ENCODE data around the gene S1PR1.
A peak's percentile ranks its signal among the peaks of the same experiment; 100 is the strongest.
"Not testable (repeated sequence)": the region's sequence is repeated elsewhere in the genome, so short reads cannot be mapped to it uniquely, and the experiment has no call there.

S1PR1 gene

GRCh38 chr1:101236516-101237228 is at the start of gene S1PR1:
S1PR1 (plus strand) TSS chr1:101237019; CDS start chr1:101238985, 1,966 bp downstream.
- peak; percentile 59 to 71 (median 63) for DNase-seq (ENCODE audit: low read depth in 3 of 3)

- DNase-seq (ENCODE audit: low read depth in 3 of 3): no peak
These were observed 49.5 kb upstream of the S1PR1 start for GRCh38 chr1:101187297-101187696.

- no peak for DNase-seq (ENCODE audit: low read depth in 3 of 3)
These were observed 48.5 kb upstream of the S1PR1 start for GRCh38 chr1:101188331-101188730.

- DNase-seq (ENCODE audit: low read depth in 3 of 3): not testable (repeated sequence)
These were observed 47.9 kb upstream of the S1PR1 start for GRCh38 chr1:101188968-101189367.

GRCh38 chr1:101190441-101190840 is 46.4 kb upstream of the S1PR1 start:
- no peak for DNase-seq (ENCODE audit: low read depth in 3 of 3)

- DNase-seq (ENCODE audit: low read depth in 3 of 3): no peak
These were observed 45.8 kb upstream of the S1PR1 start for GRCh38 chr1:101191049-101191448.

GRCh38 chr1:101193733-101194169 is 43.1 kb upstream of the S1PR1 start:
- DNase-seq (ENCODE audit: low read depth in 3 of 3): no peak

GRCh38 chr1:101194746-101195145 is 42.1 kb upstream of the S1PR1 start:
- no peak for DNase-seq (ENCODE audit: low read depth in 3 of 3)

- no peak for DNase-seq (ENCODE audit: low read depth in 3 of 3)
These were observed 40.2 kb upstream of the S1PR1 start for GRCh38 chr1:101196668-101197067.

- peak in 1 of 3 donors; percentile 51 for DNase-seq (ENCODE audit: low read depth in 3 of 3)
These were observed 37.8 kb upstream of the S1PR1 start for GRCh38 chr1:101198842-101199636.

GRCh38 chr1:101199637-101199982 is 37.2 kb upstream of the S1PR1 start:
- no peak for DNase-seq (ENCODE audit: low read depth in 3 of 3)

- no peak for DNase-seq (ENCODE audit: low read depth in 3 of 3)
These were observed 36.3 kb upstream of the S1PR1 start for GRCh38 chr1:101200513-101200912.

GRCh38 chr1:101203820-101204540 is 32.8 kb upstream of the S1PR1 start:
- no peak for DNase-seq (ENCODE audit: low read depth in 3 of 3)

GRCh38 chr1:101205457-101205856 is 31.4 kb upstream of the S1PR1 start:
- no peak for DNase-seq (ENCODE audit: low read depth in 3 of 3)

- DNase-seq (ENCODE audit: low read depth in 3 of 3): not testable (repeated sequence)
These were observed 30.7 kb upstream of the S1PR1 start for GRCh38 chr1:101206139-101206538.

GRCh38 chr1:101207271-101207670 is 29.5 kb upstream of the S1PR1 start:
- not testable (repeated sequence) for DNase-seq (ENCODE audit: low read depth in 3 of 3)

GRCh38 chr1:101207891-101208290 is 28.9 kb upstream of the S1PR1 start:
- no peak for DNase-seq (ENCODE audit: low read depth in 3 of 3)

- DNase-seq (ENCODE audit: low read depth in 3 of 3): no peak
These were observed 21.3 kb upstream of the S1PR1 start for GRCh38 chr1:101215363-101216011.

GRCh38 chr1:101216623-101217022 is 20.2 kb upstream of the S1PR1 start:
- no peak for DNase-seq (ENCODE audit: low read depth in 3 of 3)

- no peak for DNase-seq (ENCODE audit: low read depth in 3 of 3)
These were observed 19.7 kb upstream of the S1PR1 start for GRCh38 chr1:101217148-101217547.

GRCh38 chr1:101218968-101219367 is 17.9 kb upstream of the S1PR1 start:
- not testable (repeated sequence) for DNase-seq (ENCODE audit: low read depth in 3 of 3)
